Embryonic facial prominence (tissue), 1 donor: ENCODE data around the gene TUSC1.
"Not testable (repeated sequence)": the region's sequence is repeated elsewhere in the genome, so short reads cannot be mapped to it uniquely, and the experiment has no call there.

ENCODE experiments used
- DNase-seq: peaks from one replicate; pipeline ENCODE4 v3.0.0-alpha.2; 2016; ENCODE audit errors: extremely low spot score

Gene TUSC1

GRCh38 chr9:25678147-25678666 is at the start of gene TUSC1:
Gene TUSC1 (minus strand): TSS chr9:25678444. CDS start chr9:25678312, 132 bp downstream.
- DNase-seq, result peak; percentile 37

- DNase-seq, result no peak
These were observed 48.7 kb upstream of the TUSC1 start for GRCh38 chr9:25726871-25727410.

GRCh38 chr9:25724424-25724823 is 46.2 kb upstream of the TUSC1 start:
- DNase-seq, result no peak

- DNase-seq, result peak; percentile 46
These were observed 38.1 kb upstream of the TUSC1 start for GRCh38 chr9:25716220-25716872.

- DNase-seq, result no peak
These were observed 31.7 kb upstream of the TUSC1 start for GRCh38 chr9:25709941-25710340.

GRCh38 chr9:25704800-25705199 is 26.6 kb upstream of the TUSC1 start:
- DNase-seq, result no peak

GRCh38 chr9:25703701-25704357 is 25.6 kb upstream of the TUSC1 start:
- no peak for DNase-seq

- no peak for DNase-seq
These were observed 24.3 kb upstream of the TUSC1 start for GRCh38 chr9:25702536-25702935.

- not testable (repeated sequence) for DNase-seq
These were observed 22.7 kb upstream of the TUSC1 start for GRCh38 chr9:25700899-25701298.

GRCh38 chr9:25700430-25700829 is 22.2 kb upstream of the TUSC1 start:
- DNase-seq, result no peak

GRCh38 chr9:25691786-25692185 is 13.5 kb upstream of the TUSC1 start:
- DNase-seq, result no peak

- DNase-seq, result no peak
These were observed 6.1 kb upstream of the TUSC1 start for GRCh38 chr9:25684321-25684720.

- no peak for DNase-seq
These were observed 3.0 kb upstream of the TUSC1 start for GRCh38 chr9:25681266-25681665.

- DNase-seq, result peak; percentile 13
These were observed 659 bp upstream of the TUSC1 start for GRCh38 chr9:25678846-25679360.

- DNase-seq, result peak; percentile 16
These were observed 720 bp downstream of the TUSC1 start for GRCh38 chr9:25677301-25678146.

- not testable (repeated sequence) for DNase-seq
These were observed 2.4 kb downstream of the TUSC1 start for GRCh38 chr9:25675858-25676257.

GRCh38 chr9:25658571-25658970 is 19.7 kb downstream of the TUSC1 start:
- no peak for DNase-seq

GRCh38 chr9:25654417-25654816 is 23.8 kb downstream of the TUSC1 start:
- no peak for DNase-seq

- no peak for DNase-seq
These were observed 30.1 kb downstream of the TUSC1 start for GRCh38 chr9:25648116-25648515.

- DNase-seq, result no peak
These were observed 42.2 kb downstream of the TUSC1 start for GRCh38 chr9:25636026-25636425.

GRCh38 chr9:25629231-25629630 is 49.0 kb downstream of the TUSC1 start:
- DNase-seq, result no peak
